Activated T-cell treated with anti-CD3 and anti-CD28 coated beads for 1 hour (primary cell): ENCODE measurements around the gene UNC79.

Experiments
- DNase-seq: peaks from one replicate; pipeline ENCODE4 v3.0.0-alpha.2; 2020; ENCODE audit warnings: low read depth

Gene UNC79

DNA sequence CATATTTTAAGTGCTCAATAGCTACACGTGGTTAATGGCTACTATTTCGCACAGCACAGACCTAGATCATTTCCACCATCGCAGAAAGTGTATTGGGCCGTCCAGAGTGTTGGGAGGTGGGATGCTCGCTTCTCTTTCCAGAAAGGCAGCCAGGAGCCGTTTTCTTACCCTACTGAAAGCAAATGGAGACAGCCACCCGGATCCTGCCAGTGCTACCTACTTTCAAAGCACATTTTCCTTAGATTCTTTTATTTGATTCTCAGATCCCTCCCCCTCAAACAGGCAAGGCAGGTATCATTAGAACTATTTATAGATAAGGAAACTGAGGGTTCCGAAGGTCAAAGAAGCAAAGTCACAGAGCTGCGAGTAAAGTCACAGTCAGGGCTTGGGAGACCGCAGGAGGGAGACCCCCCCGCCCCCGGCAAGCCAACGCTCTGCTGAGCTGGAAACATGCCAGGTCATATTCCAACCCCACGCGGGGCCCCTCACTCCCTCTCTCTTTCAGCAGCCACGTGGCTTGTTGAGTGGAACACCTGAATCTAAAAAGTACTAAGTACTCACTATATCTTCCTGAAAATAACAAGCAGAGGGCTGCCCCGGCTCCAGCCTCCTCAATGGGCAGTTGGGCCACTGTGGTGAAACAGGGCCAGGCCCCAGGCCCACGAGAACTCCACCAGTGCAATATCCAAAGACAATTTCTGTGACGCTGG, 321.4 kb downstream of the UNC79 start:
- no peak for DNase-seq

DNA sequence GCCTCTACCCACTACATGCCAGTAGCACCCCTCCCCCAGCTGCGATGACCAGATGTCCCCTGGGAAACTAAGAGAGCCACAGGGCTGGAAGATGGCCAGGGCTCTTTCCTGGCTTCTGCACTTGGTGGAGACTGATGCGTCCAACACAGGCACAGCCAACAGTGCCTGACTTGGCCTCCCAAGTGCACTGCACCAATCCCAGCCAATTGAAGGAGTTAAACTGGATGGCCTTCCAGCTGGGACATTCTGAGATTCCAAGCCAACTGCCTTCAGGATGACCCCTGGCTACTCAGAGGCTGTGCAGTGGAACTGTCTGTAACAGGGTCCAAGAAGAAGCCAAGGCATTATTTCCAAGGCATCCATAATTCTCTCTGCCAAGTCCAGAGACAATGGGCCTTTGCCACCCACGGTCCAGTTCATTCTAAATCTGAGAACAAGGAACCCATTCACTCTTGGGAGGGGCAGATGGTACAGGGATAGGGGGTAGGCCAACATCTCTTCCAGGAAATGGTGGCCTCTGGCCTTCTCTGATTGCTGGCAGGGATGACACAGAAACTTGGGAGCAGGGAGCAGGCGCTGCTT, 322.3 kb downstream of the UNC79 start:
- DNase-seq, result no peak

DNA sequence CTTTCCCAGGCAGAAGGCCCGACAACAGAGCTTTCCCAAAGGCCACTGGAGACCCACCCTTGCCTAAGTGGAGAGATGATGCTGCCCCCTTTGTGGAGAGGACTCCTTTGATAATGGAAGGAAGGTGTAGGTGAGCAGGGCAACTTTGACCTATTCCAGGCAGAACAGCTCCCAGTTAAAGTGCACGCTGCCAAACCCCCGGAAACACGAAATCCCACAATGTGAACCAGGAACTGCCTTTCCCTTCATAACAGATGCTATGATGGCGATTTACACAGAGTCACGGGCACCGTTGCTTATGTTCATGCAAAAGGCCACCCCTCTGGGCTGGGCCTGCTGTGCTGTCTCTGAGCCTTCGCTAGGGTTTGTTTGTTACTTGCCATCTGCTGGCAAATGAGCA, 322.9 kb downstream of the UNC79 start:
- DNase-seq, result no peak

DNA sequence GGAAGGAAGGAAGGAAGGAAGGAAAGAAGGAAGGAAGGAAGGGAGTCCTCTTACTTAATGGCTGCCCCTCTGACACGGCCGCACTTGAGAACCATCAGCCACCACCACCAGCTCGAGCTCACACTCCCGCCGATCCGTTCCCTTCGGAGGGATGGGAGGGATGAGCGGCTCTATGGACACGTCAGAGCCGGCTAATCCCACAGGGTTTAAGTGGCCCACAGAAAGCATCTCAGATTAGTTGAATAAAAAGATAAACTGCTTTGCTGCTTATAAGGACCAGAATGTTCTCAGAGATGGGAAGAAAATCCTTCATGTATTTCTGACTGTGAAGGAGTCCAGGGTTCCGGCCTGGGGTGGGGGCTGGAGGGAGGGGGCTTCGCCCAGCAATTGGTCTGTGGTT, 326.5 kb downstream of the UNC79 start:
- DNase-seq, result no peak
